Stimulated activated effector memory CD8-positive, alpha-beta T cell treated with anti-CD3 and anti-CD28 coated beads, Interleukin-12 subunit alpha, Interleukin-12 subunit beta, amount 100 ng/mL, for 72 hours (primary cell): ENCODE data around the gene SLC25A3.
"Not testable (repeated sequence)": the region's sequence is repeated elsewhere in the genome, so short reads cannot be mapped to it uniquely, and the experiment has no call there.

Experiments
- ATAC-seq: fragments of 150-1000 bp; cut with Tn5 transposase; 2 replicates; pipeline ENCODE4 v1.10.0; 2021
- DNase-seq, 2 donors: peaks; one replicate each; pipeline ENCODE4 v3.0.0; 2021 to 2022; ENCODE audit warnings: low spot score in 2 of 2
- H3K27ac Mint-ChIP-seq: one replicate; pipeline ENCODE4 v1.8.0; 2022; ENCODE audit warnings: mild to moderate bottlenecking, mixed read lengths
- H3K36me3 Mint-ChIP-seq: one replicate; pipeline ENCODE4 v1.8.0; 2022; ENCODE audit warnings: mild to moderate bottlenecking, mixed read lengths
- H3K4me1 Mint-ChIP-seq: one replicate; pipeline ENCODE4 v1.8.0; 2022; ENCODE audit warnings: mixed read lengths
- H3K4me3 Mint-ChIP-seq: one replicate; pipeline ENCODE4 v1.8.0; 2022; ENCODE audit warnings: mild to moderate bottlenecking, mixed read lengths
- H3K9me3 Mint-ChIP-seq: one replicate; pipeline ENCODE4 v1.8.0; 2022; ENCODE audit warnings: mixed read lengths

SLC25A3 gene

DNA sequence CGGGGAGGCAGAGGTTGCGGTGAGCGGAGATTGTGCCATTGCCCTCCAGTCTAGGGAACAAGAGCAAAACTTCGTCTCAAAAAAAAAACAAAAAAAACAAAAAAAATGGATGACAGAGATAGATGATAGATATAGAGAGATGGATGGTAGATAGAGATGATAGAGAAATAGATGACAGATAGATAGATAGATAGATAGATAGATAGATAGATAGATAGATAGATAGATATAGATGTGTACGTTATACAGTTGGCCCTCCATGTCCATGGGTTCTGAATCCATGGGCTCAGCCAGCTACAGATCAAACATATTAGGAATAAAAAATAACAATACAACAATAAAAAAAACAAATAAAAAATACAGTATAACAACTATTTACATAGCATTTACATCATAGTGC lies 12.8 kb upstream of the SLC25A3 start:
- Mint-ChIP-seq H3K4me1 (no peaks in the 10 kb centered on the region), H3K4me3 (no peak overlapping the region), H3K27ac (no peak overlapping the region), H3K9me3 (no peaks in the 10 kb centered on the region), H3K36me3 (no peaks in the 10 kb centered on the region)
- DNase-seq, result no peak
- ATAC-seq, result no peak

DNA sequence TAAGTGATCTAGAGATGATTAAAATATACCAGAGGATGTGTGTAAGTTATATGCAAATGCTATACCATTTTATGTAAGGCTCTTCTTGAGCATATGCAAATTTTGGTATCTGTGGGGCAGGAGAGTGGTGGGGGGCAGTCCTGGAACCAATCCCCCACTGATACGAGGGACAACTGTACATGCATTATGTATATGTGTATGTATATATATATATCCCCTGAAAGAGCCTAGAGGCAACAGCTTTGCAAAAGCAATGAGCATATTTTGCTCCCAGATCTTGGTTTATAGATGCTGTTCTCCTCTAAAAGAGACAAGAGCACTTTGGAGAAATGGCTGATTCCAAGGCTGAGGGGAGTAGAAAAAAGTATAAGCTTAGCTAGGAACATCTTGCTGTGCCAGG lies 12.4 kb upstream of the SLC25A3 start:
- no peak for ATAC-seq
- Mint-ChIP-seq H3K36me3 (no peaks in the 10 kb centered on the region), H3K4me1 (no peaks in the 10 kb centered on the region), H3K9me3 (no peaks in the 10 kb centered on the region), H3K27ac (no peak overlapping the region), H3K4me3 (no peak overlapping the region)
- DNase-seq, result no peak

DNA sequence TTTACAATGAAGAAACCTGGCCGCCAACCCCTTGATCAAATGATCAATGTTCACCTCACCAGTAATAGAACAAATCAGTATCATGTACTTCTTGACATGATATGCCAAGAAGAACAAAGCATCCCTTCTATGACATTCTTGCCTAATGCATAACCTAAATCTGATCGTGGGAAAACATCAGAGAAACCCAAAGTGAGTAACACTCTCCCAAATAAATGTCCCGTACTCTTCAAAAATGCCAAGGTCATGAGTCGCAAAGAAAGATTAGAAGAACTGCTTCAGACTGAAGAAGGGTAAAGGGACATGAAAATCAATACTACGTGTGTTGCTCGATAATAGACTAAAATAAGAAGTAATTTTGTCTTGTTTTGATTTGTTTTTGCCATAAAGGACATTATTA lies 11.4 kb upstream of the SLC25A3 start:
- Mint-ChIP-seq H3K4me3 (no peak overlapping the region), H3K27ac (no peak overlapping the region), H3K9me3 (no peaks in the 10 kb centered on the region), H3K4me1 (no peaks in the 10 kb centered on the region), H3K36me3 (no peaks in the 10 kb centered on the region)
- DNase-seq (no peak), ATAC-seq (no peak)

DNA sequence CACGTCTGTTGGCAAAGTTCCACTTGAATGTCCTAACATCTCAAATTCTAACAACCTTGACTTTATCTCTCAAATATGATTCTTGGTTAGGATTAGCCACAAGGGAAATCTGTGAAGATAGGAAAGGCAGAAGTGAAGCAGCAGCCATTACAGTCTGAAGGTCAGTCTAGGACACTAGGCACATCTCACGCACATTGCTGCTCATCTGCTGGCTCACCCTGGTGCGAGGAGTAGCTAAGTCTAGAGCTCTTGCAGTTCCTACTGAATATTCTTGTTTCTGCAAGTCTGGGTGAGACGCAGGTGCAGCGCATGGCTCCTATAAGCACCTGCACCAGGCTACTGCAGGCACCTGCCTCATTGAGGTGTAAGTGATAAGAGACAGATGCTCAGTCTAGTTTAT lies 6.4 kb upstream of the SLC25A3 start:
- Mint-ChIP-seq H3K36me3 (no peaks in the 10 kb centered on the region), H3K27ac (no peak overlapping the region), H3K4me1 (no peaks in the 10 kb centered on the region), H3K4me3 (no peak overlapping the region), H3K9me3 (no peaks in the 10 kb centered on the region)
- DNase-seq, result no peak
- no peak for ATAC-seq

DNA sequence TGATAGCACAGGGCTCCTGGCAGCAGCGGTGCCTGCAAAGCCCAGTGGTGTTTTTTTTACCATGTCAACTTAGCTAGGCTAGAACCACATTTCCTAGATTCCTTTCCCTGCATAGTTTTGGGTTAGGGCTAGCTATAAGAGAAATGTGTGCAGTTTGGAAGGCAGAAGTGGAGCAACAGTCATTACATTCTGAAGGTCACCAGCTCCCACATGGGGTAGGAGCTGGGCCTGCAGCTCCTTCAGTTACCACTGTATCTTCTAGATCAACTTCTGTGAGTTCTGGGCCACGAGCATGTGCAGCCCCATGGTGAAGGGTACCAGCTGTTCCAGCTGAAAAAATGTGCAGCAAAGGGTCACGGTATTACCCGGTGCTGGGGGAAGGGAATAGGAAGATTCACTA lies 2.3 kb upstream of the SLC25A3 start:
- Mint-ChIP-seq H3K27ac (no peak overlapping the region), H3K9me3 (no peaks in the 10 kb centered on the region), H3K36me3 (peaks cover 34% of the 10 kb centered on the region), H3K4me3 (no peak overlapping the region), H3K4me1 (peaks cover 14% of the 10 kb centered on the region)
- no peak for DNase-seq
- ATAC-seq, result no peak

DNA sequence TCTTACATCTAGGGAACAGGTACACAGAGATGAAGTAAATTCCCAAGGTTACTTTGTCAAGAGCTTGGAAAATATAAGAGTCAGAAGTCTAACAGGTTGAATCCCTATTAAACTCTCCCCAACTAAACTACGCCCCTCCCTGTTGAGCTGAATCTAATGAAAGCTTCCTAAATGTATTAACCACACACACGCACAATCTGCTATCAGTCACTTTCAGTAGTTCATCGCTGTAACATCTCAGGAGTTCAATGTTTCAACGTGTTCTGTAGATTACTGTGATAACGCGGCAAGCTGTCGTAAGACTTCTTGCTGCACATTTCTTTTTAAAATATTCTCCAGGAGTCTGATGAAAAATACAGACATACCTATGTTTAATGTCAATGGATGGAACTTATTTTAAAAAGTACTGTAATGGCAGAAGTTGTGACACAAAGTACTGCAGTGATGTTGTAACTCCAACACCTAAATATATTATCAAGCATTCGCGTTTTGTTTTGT lies 612 bp upstream of the SLC25A3 start:
- Mint-ChIP-seq H3K9me3 (no peaks in the 10 kb centered on the region), H3K27ac (peak overlapping the region; percentile 99), H3K36me3 (peaks cover 51% of the 10 kb centered on the region), H3K4me1 (peaks cover 15% of the 10 kb centered on the region), H3K4me3 (peak overlapping the region; percentile 91)
- DNase-seq, result no peak
- ATAC-seq, result no peak

DNA sequence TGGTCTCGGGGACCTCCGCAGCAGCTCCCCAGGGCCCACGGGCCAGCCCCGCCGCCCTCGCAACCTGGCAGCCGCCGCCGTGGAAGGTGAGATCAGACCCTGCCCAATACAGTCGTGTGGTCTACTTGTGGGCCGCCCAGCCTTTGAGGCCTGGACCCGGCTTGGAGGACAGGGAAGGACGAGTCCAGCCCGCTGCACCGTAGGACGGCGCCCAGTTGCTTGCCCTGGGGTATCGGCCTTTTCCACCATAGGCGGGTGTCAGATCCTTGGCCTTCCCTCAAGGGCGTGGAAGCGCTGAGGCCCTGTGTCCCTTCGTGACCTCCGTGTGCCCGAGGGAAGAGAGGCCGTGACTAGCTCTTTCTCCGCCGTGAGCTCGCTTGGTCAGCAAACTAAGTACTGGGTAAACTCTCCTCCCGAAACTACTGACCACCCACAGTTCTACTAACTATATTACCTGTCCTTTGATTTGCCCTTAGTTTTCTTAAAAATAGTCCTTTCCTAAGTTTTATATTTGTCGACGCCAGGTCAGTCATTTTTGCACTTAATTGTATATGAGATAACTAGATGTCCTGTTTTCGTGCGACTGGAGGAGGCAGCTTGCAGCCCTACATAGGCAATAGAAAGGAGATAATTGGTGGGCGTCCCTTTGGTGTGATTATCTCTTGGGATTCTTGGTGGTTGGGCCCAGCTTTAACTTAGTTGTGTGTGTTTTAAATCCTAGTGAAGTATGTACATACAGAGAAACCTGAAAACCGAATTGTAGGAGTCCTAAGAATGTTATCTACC lies 757 bp downstream of the SLC25A3 start:
- DNase-seq (no peak), ATAC-seq (peak; percentile 39)
- Mint-ChIP-seq H3K4me1 (peaks cover 15% of the 10 kb centered on the region), H3K9me3 (no peaks in the 10 kb centered on the region), H3K4me3 (peak overlapping the region; percentile 91), H3K36me3 (peaks cover 64% of the 10 kb centered on the region), H3K27ac (peak overlapping the region; percentile 99)

DNA sequence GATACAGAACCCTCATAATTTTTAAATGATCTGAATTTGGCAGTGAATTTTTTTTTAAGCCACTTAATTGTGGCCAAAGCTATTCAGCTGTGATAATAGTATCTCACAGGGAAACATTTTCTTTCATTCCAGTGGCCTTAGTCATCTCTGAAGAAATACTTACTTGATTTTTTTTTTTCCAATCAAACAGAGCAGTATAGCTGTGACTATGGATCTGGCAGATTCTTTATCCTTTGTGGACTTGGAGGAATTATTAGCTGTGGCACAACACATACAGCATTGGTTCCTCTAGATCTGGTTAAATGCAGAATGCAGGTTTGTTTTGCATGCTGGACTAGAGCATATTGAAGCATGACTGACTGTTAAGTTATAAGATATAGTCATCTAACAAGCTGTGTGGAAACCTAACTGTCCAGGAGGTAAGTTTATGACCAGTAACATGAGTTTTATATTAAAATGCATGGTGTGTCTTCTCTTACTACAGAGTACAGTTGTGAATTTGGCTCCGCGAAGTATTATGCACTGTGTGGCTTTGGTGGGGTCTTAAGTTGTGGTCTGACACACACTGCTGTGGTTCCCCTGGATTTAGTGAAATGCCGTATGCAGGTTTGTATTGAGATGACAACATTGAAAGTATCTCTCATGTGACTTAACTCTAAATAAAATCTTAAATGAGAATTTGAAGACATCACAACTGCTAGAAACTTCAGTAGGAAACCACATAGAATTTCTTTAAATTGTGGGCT lies 1.9 kb downstream of the SLC25A3 start:
- no peaks in the 10 kb centered on the region for H3K9me3 Mint-ChIP-seq
- peak; percentile 52 for ATAC-seq
- peaks cover 76% of the 10 kb centered on the region for H3K36me3 Mint-ChIP-seq
- peak in 1 of 2 donors; percentile 58 for DNase-seq
- peaks cover 15% of the 10 kb centered on the region for H3K4me1 Mint-ChIP-seq
- peak overlapping the region; percentile 99 for H3K27ac Mint-ChIP-seq
- peak overlapping the region; percentile 91 for H3K4me3 Mint-ChIP-seq

DNA sequence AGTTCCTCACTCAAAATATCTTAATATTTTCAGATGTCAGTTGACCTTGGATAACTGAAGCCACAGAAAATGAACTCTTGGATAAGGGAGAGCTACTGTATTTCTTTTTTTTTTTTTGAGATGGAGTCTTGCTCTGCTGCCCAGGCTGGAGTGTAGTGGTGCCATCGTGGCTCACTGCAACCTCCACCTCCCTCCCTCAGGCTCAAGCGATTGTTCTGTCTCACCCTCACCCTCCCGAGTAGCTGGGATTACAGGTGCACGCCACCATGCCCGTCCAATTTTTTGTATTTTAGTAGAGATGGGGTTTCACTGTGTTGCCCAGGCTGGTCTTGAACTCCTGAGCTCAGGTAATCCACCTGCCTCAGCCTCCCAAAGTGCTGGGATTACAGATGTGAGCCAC lies 3.8 kb downstream of the SLC25A3 start:
- DNase-seq, result not testable (repeated sequence)
- peaks cover 95% of the 10 kb centered on the region for H3K36me3 Mint-ChIP-seq

DNA sequence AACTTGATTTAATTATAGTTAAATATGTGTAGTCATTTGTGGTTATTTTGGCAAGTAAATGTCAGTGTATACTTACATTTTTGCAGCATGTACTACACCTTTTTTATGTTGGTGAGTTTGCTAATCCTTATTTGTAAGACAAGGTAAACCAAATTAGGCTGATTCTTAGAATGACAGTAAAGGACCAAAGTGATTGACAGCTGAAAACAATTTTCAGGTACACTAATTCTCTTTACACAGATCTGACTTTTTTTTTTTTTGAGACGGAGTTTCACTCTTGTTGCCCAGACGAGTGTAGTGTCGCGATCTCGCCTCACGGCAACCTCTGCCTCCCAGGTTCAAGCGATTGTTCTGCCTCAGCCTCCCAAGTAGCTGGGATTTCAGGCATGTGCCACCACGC lies 8.4 kb downstream of the SLC25A3 start:
- no peaks in the 10 kb centered on the region for H3K9me3 Mint-ChIP-seq
- peaks cover 81% of the 10 kb centered on the region for H3K36me3 Mint-ChIP-seq
- ATAC-seq (no peak), DNase-seq (no peak)
- peaks cover under 1% of the 10 kb centered on the region for H3K4me1 Mint-ChIP-seq
- no peak overlapping the region for H3K4me3 Mint-ChIP-seq
- no peak overlapping the region for H3K27ac Mint-ChIP-seq

More for the DNA sequence above, 3.8 kb downstream of the SLC25A3 start:
- H3K9me3 Mint-ChIP-seq, ATAC-seq, H3K27ac Mint-ChIP-seq, H3K4me3 Mint-ChIP-seq: not testable (repeated sequence)
- peaks cover 15% of the 10 kb centered on the region for H3K4me1 Mint-ChIP-seq

DNA sequence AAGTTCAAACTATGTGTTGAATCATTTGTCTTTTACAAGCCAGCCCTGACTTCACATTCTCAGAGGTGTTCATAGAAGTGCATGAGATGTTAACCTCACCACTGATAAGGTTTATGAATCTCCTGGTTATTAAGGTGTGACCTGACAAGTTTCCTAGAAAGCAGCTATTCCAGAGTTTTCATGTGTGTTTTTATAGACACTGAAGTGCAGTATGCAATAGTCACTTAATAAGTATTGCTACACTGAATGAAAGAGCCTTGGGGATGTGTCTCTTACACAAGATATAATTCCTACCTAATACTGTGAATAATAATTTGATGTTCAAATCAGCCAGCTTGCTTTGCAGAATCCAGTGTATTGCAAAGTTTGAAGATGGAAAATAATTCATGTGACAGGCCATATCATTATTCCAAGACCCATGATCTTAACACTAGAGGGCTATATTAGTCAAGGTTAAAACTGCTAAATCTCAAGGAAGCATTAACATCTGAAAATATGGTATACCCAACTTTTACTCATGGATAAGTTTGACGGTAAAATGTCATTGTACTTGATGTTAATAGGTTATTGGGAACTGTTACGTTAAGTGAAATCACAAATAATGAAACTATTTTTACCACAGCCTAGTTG lies 13.0 kb downstream of the SLC25A3 start:
- peaks cover 5% of the 10 kb centered on the region for H3K4me1 Mint-ChIP-seq
- H3K9me3 Mint-ChIP-seq, result no peaks in the 10 kb centered on the region
- no peak for DNase-seq
- H3K4me3 Mint-ChIP-seq, result no peak overlapping the region
- no peak for ATAC-seq
- H3K36me3 Mint-ChIP-seq, result peaks cover 35% of the 10 kb centered on the region
- H3K27ac Mint-ChIP-seq, result peak overlapping the region; percentile 58

DNA sequence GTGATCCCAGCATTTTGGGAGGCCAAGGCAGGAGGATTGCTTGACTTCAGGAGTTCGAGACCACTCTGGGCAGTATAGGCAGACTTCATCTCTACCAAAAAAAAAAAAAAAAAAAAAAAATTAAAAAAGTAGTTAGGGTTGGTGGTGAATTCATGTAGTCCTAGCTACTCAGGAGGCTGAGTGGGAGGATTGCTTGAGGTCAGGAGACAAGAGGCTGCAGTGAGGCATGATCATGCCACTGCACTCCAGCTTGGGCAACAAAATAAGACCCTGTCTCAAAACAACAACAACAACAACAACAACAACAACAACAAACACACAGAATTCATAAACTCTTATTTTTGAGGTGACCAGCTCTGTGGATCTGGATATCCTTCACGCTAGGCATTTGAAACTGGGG lies 17.1 kb downstream of the SLC25A3 start:
- Mint-ChIP-seq H3K27ac (no peak overlapping the region), H3K4me3 (no peak overlapping the region), H3K9me3 (no peaks in the 10 kb centered on the region), H3K36me3 (peaks cover 5% of the 10 kb centered on the region), H3K4me1 (peaks cover 5% of the 10 kb centered on the region)
- no peak for ATAC-seq
- DNase-seq, result no peak

DNA sequence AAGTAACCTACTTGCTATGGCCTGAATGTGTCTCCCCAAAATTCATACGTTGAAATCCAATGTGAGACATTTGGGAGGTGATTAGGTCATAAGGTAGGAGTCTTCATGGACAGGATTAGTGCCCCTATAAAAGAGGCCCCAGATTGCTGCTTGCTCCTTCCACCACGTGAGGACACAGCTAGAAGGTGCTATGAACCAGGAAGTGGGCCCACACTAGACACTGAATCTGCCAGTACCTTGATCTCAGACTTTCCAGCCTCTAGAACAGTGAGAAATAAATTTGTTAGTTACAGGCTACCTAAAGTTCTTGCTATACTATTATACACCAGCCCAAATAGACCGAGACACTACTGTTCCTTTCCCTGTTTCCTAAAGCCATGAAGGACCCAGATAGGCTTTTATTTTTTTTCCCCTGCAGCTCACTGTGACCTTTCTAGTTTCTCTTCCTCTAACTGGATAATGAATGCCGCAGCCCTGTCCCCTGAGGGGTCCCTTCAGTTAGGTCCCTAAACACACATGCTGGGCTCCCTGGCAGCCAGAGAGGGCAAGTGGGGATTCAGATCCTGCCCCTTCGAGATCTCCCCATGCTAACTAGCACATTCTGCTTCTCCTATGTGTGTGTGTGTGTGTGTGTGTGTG lies 19.3 kb downstream of the SLC25A3 start:
- ATAC-seq, result no peak
- no peaks in the 10 kb centered on the region for H3K9me3 Mint-ChIP-seq
- DNase-seq, result no peak
- H3K27ac Mint-ChIP-seq, result peak overlapping the region; percentile 24
- H3K4me3 Mint-ChIP-seq, result no peak overlapping the region
- H3K36me3 Mint-ChIP-seq, result peaks cover 5% of the 10 kb centered on the region
- H3K4me1 Mint-ChIP-seq, result no peaks in the 10 kb centered on the region

DNA sequence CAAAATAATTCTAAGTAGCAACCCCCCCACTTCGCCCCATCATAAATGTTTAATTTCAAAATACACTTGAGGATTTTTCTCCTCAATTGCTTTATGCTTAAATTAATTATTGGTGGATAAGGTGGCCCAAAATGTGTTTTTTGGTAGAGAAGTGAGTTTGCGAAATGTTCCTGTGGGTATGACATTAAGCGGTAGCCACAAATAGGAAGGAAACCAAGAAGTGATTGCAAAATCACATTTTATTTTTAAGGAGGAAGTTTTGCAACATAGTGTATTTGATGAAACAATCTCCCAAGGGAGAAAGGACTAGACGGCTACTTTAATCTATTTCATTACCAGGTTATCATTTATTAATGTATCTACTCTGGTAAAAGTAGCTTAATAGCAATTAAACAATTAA lies 25.5 kb downstream of the SLC25A3 start:
- ATAC-seq (no peak), DNase-seq (no peak)
- Mint-ChIP-seq H3K36me3 (peaks cover under 1% of the 10 kb centered on the region), H3K27ac (no peak overlapping the region), H3K4me3 (no peak overlapping the region), H3K9me3 (no peaks in the 10 kb centered on the region), H3K4me1 (no peaks in the 10 kb centered on the region)

DNA sequence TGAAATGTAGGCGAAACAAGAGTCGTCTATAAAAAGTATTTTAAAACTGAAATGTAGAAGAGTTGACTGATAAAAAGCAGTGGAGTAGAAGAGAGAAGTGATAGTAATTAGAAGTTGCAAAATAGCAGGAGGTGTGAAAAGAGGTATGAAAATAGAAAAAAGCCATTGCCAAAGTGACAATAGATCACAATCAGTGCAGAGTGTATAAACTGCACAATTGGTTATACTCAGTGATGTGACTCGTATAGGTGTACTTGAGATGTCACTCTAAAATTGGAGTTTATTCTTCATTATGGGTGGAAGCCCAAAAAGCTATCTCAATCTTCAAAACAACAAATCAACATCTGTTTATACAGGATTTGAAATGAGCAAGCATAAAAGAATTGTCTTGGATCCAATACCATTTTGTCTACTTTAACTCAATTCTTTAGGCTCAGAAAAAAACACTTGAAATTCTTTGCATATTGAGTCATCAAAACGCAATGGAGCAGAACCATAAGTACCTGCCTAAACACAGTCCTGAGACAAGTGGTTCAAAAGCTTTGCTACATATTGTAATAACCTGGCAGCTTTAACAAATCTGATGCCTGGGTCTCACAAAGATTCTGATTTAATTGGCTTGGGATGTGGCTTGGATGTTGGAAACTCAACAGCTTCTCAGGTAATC lies 42.3 kb downstream of the SLC25A3 start:
- H3K4me1 Mint-ChIP-seq, result peaks cover 14% of the 10 kb centered on the region
- ATAC-seq, result no peak
- H3K27ac Mint-ChIP-seq, result no peak overlapping the region
- DNase-seq, result no peak
- H3K36me3 Mint-ChIP-seq, result peaks cover 43% of the 10 kb centered on the region
- no peaks in the 10 kb centered on the region for H3K9me3 Mint-ChIP-seq
- no peak overlapping the region for H3K4me3 Mint-ChIP-seq
